HG03280 (cell line): Measurements from ENCODE around the gene ATE1.
A peak's percentile ranks its signal among the peaks of the same experiment; 100 is the strongest.
"Not testable (repeated sequence)": the region's sequence is repeated elsewhere in the genome, so short reads cannot be mapped to it uniquely, and the experiment has no call there.

Experiments
- ATAC-seq: cut with Tn5 transposase; IDR thresholded peaks from one replicate; pipeline ENCODE4 v1.9.1; 2021; ENCODE audit warnings: mild to moderate bottlenecking, moderate library complexity; ENCODE audit not compliant: unreplicated experiment

Gene ATE1

DNA sequence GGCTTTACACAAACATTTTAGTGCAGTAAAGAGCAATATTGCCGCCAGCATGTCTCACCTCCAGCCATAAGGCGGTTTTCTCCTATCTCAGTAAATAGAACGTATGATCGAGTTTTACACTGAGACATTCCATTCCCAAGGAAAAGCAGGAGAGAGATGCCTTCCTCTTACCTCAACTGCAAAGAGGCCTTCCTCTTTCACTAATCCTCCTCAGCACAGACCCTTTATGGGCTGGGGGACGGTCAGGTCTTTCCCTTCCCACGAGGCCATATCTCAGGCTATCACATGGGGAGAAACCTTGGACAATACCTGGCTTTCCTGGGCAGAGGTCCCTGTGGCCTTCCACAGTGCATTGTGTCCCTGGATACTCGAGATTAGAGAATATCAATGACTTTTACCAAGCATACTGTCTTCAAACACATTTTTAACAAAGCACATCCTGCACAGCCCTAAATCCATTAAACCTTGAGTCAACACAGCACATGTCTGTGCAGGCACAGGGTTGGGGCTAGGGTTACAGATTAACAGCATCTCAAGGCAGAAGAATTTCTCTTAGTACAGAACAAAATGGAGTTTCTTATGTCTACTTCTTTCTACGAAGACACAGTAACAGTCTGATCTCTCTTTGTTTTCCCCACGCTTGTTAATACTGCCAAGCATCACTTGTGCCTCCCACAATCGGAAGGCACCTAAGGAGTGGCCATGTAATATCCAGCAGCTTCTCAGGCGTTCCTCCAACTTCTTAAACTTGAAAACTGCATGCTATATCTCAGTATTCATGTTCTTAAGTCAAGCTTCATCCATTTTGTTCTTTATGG lies 2.6 kb upstream of the ATE1 start:
- ATAC-seq, result not testable (repeated sequence)

DNA sequence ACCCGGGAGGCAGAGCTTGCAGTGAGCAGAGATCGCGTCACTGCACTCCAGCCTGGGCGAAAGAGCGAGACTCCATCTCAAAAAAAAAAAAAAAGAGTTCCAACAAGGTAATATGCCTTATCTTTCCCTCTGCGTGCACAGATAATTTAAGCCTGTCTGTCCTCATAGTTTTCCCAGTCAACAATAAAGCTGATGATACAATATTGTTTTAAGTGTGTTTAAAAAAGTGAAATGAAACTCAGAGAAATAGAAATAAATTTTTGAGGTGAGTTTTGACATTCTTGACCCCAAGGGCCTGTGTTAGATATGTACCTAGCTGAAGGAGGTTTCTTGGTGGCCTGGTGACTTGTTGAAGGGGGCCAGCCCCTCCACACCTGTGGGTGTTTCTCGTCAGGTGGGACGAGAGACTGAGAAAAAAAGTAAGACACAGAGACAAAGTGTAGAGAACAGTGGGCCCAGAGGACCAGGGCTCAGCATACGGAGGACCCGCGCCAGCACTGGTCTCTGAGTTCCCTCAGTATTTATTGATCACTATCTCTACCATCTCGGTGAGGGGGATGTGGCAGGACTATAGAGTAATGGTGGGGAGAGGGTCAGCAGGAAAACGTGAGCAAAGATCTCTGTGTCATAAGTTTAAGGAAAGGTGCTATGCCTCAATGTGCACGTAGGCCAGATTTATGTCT lies 1.9 kb upstream of the ATE1 start:
- not testable (repeated sequence) for ATAC-seq

DNA sequence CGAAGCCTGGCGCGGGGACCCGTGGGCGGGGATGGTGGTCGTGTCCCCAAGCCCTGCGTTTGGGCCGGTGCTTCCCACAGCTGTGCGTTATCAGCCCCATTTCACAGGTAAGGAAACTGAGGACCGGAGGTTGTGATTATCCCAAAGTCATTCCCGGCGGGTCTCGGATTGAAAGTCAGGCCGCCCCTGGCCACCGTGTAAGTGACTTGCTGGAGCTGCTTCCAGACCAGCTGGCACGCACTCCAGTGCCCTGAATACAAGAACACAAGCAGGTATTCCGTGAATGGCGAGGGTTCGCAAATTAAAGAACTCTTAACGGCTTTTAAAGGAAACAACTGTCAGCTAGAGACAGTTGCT lies 675 bp upstream of the ATE1 start:
- peak; percentile 7 for ATAC-seq

DNA sequence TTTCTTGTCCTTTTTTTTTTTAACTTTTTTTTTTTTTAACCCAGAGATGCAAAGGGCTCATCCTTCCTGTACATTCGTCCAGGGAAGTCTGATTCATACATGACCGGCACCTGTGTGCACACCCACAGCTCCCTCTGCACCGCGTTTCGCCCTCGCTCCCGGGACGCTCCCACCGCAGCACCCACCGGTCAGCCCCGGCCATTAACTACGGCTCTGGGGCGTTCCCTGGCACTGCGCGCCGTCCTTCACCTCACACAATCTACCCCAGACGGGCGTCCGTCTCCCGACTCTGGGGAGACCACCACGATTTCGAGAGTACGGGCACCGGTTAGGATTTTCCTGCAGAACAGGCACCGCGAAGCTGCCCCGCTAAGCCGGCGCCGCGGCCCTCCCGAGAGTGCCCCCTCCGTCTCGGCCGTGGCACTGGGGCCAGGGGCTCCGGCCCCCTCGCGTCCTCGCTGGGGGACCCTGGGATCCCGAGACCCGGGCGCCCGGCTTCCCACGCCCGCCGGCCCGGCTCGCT lies 452 bp downstream of the ATE1 start:
- peak; percentile 44 for ATAC-seq

DNA sequence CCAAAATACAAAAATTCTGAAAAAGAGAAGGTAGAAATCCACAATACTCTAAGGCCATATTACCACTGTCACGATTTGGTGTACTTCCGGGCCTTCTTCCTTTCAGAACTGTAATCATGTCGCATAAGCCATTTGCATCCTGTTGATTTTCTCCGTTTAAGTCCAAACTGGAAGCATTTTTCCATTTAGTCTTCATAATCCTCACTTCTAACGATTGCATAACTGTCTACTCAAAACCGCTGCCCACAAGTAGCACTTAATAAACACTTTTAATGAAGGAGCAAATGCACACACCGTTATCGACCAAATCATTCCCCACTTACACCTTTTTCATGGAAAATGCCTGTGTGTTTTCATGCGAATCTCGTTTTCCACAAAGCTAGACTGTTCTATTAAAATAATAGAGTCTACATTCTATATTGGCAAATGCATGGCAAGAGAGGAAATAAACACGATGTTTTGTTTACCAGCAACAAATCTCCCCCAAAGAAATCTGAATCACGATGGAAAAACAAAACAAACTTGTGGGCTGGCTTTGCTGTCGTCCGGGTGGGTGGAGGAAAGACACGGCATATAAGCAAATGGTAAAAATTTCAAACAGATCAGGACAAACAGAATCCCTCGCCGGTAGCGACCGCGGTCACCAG lies 1.0 kb downstream of the ATE1 start:
- peak; percentile 6 for ATAC-seq

DNA sequence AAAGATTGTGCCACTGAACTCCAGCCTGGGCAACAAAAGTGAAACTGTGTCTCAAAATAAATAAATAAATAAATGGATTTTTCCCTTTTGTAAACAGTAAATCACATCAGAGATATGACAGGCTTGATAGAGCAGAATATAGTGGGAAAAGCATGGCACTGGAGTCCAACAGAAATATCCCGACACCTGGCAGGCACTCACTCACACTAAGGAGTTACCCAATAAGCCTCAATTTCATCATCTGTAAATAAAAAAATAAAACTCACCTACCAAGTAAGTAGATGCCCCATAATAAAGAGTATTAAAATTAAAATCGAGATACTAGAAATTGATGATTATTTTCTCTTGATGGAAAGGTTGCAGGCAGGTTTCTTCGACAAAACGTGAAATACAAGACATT lies 1.7 kb downstream of the ATE1 start:
- no peak for ATAC-seq

DNA sequence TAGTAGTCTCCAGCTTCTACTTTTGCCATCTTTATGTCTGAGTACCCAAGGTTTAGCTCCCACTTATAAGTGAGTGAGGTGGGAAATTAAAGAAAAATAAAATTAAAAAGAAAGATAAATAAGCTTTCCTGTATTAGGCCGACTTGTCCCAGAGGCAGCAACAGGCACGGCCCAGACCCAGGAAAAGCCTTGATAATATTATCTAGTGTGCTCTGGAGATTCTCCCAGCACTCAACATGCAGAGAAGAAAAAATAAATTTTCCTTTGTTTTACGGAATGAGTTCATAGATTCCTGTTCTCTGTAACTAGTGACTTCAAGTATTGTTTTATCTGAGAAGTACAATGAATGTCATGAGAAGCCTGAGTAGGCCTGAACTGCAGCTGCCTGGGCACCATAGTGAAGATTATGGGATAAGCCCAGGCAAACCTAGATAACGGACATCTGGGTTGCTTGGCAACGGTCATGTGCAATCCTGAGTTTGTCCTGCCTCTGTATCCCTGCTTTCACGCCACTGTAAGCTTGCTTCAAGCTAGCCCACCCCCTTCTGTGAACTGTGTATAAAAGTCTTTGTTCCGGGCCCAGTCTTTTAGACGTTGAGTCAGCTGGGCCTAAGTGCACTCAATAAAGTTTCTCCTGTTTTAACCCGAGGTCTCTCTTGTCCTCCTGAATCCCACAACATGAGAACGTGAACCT lies 6.4 kb downstream of the ATE1 start:
- no peak for ATAC-seq

DNA sequence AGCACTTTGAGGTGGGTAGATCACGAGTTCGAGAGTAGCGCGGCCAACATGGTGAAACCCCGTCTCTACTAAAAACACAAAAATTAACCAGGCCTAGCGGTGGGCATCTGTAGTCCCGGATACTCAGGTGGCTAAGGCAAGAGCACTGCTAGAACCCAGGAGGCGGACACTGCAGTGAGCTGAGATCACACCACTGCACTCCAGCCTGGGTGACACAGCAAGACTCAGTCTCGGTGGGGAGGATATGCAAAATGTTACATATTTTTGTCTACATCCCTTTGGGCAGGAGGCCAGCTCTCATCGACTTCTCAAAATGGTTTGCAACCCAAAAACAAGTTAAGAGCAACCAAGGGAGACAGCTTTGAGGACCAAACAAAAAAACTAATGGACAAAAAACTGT lies 8.2 kb downstream of the ATE1 start:
- ATAC-seq, result peak; percentile 81

DNA sequence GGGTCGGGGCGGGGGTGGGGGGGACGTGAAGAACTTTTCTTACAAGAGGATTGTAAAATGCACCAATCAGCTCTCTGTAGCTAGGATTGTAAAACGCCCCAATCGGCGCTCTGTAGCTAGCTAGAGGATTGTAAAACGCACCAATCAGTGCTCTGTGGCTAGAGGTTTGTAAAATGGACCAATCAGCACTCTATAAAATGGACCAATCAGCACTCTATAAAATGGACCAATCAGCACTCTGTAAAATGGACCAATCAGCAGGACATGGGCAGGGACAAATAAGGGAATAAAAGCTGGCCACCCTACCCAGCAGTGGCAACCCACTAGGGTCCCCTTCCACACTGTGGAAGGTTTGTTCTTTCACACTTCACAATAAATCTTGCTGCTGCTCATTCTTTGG lies 9.0 kb downstream of the ATE1 start:
- ATAC-seq, result not testable (repeated sequence)

DNA sequence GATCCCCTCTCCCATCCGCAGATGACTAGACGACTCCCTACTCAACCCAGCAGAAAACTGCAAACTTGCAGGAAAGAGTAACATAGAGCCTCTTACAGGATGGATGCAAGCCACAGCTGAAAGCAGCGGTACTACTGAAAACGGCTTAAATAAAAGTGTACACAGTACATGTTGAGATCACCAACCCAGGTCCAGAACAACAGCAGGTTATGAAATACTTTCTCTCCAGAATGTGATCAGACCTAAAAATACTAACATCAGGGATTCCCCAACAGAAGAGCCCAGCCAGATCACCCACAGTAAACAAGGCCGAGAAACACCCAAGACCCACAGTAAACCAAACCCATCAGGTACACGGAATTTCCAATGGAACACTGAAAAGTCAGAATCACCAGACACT lies 13.2 kb downstream of the ATE1 start:
- ATAC-seq, result no peak

DNA sequence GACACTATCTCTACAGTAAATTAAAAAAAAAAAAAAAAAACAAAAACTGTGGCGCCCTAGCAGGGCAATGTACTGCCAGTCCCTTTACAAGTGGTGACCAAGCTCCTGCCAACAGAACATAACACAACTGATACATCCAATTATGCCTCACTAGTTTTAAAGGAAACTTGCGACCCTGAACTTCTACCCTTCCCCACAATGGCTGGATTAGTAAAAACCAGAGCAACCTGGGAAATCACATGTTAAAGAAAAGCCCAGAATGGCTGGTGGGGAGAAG lies 16.5 kb downstream of the ATE1 start:
- ATAC-seq, result no peak

DNA sequence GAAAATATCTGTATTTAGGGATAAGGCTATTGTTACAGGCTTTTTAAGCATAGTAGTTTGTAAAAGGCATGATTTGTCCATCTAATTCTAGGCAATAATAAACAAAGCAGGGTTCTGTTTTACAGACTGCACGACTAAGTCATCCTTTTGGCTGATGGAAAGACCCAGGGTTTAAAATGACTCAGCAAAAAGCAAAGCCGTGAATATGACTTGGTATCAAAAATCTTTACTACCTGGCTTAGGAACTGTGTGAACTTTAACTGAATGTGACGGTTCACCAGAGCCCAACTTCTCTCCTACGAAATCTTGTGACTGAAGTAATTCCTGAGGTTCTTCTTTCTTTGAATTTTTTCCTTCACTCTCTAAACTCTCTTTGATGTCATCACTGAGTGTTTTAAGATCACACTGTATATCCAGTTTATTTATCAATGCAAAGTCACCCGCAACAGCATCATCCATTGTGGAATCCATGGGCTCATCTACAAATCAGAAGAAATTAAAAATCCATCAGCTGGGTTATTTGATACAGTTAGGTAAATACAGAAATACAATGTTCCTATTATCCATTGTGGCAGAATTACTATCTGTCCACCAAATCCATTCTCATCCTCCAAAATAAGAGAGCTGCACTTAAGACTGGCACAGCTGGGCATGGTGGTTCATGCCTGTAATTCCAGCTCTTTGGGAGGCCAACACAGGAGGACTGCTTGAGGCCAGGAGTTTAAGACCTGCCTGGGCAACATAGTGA lies 17.0 kb downstream of the ATE1 start:
- ATAC-seq, result peak; percentile 52

DNA sequence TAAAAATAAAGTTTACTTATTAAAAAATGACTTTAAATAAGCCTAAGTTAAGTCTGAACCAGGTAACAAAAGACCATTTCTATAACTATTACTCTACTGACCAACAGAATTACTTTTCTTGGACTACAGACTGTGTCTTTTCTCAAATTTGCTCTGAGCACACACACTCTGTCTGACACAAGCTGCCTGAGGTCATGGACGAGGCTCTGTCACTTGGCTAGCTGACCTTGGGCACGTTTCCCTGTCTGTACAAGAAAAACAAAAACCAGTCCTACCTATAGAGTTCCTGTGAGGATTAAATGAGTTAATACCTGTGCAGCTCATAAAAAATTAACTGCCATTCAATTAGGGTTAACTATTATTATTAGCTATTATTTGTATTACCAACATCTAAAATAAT lies 22.9 kb downstream of the ATE1 start:
- no peak for ATAC-seq

DNA sequence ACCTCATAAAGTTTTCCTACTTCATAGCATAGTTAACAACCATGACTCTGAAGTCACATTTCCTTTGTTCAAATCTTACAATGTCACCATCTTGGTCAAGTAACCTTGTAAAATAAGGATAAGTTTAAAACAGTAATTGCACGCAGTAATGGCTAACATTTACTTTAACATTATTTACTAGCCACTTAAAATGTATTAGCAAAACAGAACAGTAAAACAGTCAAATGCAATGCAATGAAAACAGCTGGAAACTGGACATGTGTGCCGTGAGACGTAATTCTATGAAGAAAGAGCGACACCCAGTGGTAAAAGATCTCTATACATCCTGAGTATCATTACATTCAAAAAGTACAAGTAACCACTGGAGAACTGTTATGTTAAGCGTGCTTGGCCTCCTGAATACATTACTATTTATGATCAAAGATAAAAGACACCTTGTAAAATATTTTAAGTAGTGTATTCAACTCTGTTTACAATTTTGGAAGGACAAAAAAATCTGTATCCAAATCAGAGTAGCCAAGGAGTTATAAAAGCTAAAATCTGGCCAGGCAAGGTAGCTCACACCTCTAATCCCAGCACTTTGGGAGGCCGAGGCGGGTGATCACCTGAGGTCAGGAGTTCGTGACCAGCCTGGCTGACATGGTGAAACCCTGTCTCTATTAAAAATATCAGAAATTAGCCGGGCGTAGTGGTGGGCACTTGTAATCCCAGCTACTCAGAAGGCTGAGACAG lies 27.2 kb downstream of the ATE1 start:
- peak; percentile 89 for ATAC-seq

DNA sequence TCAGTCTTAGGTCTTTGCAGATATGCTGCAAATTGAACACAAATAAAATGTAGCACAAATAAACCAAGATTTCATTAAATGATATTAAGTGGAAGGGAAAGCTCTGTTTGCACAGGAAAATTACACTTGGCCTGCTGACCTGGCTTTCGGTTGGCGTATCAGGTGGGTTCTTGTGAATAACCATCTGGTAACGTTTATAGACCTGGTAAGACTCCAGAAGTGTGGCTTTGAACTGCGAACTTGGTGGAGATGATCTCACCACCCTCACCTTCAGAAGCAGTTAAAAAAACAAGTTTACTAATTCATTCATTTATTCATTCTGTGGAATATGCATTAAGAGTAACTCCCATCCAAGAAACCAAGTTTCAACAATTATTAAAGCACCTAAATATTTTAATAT lies 28.1 kb downstream of the ATE1 start:
- ATAC-seq, result no peak

DNA sequence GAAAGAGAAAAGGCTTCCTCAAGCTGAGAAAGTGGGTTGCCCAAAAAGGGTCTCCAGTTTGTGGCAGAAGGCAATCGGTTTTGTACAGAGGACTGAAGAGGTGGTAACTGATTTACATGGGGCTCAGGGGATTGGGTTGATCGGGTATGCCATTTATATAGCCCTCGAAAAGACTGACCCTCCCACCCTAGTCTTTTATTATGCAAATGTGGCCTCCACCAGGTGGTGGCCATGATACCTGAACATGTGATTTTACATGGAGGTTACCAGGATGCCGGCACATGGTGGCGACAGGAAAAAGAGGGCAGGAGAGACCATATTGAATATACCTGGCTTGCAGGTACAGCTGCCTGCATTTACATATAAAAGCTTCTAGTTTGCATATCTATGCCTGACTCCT lies 36.7 kb downstream of the ATE1 start:
- ATAC-seq, result no peak

DNA sequence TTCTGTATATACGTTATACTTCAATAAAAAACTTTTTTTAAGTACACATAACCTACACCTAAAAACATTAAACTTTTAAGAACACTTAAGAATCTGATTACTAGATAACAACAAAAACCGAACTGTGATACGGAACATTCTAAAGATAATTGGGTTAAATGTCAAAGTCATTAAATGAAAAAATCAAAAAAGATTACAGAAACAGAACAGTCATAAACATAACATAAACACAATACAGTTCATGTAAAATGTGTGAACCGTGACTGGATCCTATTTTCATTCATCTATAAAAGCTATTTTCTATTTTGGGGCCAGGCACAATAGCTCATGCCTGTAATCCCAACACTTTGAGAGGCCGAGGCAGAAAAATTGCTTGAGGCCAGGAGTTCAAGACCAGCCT lies 38.6 kb downstream of the ATE1 start:
- no peak for ATAC-seq

DNA sequence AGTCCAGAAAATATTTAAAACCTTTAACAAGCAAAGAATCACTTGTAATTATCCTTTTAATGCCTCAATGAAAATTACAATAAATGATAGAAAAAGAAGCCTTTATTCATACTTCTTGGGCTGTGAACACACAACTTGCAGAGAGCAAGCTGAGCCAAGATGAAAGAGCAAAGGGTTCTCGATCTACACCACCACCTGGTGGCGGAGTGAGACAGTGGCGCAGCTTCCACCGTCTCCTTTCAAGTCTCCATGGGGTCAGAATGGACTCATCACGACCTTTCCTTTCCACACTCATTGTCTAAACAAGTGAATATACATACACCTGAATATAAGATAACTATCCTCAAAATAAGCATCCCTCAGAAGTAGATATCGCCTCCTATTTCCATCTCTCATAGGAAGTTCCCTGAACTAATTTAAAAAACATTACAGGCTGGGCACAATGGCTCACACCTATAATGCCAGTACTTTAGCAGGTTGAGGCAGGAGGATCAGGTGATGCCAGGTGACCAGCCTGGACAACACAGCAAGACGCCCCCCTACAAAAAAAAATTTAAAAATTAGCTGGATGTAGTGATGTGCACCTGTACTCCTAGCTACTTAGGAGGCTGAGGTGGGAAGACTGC lies 40.7 kb downstream of the ATE1 start:
- ATAC-seq, result peak; percentile 86

DNA sequence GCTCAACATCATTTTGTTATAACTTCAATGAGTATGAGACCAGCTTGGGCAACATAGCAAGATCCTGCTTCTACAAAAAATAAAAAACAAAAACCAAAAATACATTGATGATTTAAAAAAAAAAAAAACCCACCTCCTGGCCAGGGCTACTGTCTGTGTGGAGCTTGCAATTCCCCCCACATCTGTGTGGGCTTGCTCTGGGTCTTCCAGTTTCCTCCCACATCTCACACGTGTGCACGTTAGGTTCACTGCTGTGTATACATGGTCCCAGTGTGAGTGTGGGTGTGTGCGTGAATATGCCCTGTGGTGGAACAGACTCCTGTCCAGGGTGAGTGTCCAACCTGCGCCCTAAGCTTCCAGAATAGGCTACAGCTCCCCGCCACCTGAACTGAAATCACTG lies 41.6 kb downstream of the ATE1 start:
- no peak for ATAC-seq

DNA sequence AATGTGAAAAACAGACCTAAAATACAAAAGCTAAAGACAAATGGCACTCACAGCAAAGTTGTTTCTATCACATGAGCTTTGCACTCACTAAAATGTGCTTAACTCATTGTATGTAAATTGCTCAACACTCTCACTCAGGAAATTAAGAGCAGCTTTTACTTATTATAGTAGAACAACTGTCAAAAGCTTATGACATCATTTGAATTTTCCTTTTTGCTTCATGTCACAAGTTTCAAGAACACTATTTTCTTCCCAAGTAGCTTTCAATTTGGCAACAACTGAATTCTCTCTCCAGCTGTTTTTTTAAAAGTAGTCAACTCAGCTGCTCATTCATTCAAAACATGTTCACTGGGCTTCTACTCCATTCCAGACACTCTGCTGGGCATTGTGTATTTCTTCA lies 46.9 kb downstream of the ATE1 start:
- ATAC-seq, result no peak
